Stimulated activated CD8-positive, alpha-beta memory T cell treated with anti-CD3 and anti-CD28 coated beads, Interleukin-15, amount 100 ng/mL, for 48 hours (primary cell): ENCODE data around the gene CCSER1.
"Not testable (repeated sequence)": the region's sequence is repeated elsewhere in the genome, so short reads cannot be mapped to it uniquely, and the experiment has no call there.

ENCODE experiments used
- DNase-seq, 2 donors: peaks; one replicate each; pipeline ENCODE4 v3.0.0-alpha.2; 2020; ENCODE audit warnings: low read depth in 2 of 2

CCSER1 gene

DNA sequence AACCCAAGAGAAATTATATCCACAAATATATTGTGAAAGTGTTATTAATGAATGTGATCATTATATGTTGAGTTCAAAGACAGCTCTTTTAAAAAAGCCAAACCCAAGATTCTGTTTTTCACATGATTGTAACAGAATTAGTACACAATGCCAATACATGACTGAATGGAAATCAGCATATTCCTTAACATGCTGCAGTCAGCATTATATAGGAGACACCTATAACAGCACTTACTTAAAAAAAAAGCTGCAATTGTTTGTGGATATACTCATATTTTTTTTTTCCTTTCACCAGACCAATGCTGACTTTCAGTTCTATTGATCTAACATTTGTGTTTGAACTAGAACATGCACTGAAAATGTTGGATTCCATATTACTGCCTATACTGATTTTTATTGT is 165.2 kb downstream of the CCSER1 start:
- no peak for DNase-seq

DNA sequence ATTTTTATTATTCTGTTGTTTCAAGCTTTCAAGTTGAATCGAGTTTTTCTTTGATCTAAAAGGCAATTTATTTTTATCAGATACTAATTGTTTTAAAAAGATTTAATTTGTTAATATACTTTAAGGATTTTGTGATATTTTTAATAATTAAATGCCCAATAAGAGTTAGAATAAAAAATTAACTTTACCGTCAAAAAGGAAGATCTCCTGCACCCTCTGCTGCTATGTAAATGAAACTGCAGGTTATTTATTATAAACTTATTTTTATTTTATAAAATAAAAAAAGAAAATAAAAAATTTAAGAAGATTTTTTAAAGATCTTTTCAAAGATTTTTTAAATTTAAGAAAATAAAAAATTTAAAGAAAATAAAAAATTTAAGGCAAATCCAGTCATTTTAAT is 166.1 kb downstream of the CCSER1 start:
- DNase-seq, result no peak

DNA sequence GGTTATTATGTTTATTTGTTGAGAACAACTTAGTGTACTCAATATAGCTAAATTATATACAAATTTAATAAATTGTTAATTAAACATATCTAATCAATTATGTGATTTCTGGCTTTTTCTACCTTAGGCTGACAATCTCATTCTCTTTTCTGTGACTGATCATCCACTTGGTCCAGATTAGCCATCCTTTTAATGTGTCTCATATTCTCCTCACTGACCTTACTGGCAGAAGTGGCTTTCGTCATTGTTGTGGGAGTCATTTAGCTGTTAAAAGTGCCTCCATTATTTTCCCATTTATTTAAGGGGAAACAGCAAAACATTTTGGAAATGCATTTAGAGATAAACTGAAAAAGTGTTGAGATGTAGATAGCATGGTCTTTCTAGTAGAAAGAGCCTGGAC is 172.2 kb downstream of the CCSER1 start:
- no peak for DNase-seq

DNA sequence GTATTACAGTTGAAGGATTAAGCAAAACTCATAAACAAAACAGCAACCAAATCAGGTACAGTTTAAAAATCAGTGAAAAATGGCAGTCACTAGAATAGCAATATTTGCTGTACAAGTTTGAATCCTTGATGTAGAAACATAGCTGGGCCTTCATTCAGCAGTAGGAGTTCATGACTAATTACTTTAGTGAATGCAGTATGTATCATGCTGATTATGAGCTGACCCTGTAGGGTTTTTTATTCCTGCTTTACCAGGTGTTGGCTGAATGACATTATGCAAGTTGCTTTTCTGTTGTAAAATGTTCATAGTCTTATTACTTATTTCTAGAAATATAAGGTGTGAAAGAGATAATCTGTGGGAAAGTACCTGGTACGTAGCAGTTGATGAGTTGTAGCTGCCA is 179.6 kb downstream of the CCSER1 start:
- no peak for DNase-seq

DNA sequence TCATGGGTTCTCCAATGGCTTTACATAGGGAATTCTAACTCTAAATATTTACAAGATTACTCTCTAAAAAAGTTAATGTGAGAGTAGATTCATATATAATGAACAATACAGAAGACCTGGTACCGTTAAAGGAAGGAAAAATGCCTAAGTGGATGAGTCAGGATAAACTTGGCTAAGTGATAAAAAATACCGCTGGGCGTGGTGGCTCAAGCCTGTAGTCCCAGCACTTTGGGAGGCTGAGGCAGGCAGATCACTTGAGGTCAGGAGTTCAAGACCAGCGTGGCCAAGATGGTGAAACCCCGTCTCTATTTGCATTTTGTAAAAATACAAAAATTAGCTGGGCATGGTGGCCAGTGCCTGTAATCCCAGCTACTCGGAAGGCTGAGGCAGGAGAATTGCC is 189.9 kb downstream of the CCSER1 start:
- not testable (repeated sequence) for DNase-seq

DNA sequence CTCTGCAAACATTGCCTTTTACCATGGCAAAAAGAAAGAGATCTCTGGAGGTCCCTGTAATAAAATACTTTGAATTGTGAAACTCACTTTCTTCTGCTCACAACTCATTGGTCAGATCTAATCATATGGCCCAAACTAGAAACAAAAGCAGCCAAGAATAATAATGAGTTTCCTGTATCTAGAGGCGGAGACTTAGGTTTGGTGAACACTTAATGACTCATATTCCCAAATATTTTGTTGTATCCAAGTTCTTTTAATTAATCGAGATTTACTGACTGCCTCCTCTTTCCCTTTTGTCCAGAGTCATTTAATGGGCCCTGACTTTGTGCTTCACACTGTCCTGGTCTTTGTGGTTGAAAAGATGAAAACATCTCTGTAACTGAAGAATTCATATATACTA is 190.6 kb downstream of the CCSER1 start:
- DNase-seq, result no peak

DNA sequence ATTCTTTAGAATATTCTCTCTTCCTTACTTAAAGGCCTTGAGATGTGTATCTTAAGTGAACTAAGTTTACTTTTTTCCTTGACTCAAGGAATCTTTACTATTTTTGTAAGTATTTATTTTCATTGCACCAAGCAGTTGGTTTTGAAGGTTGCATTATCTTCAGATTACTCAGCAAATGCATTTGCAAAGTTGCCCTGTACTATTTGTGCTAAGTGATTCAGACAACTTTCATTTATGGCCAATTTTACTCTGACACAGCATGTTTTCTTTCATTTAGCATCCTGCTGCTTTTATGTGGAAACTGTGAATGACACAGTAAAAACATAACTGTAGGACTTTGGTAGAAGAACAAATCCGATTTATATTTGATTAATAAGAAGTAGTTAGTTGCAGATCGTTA is 191.0 kb downstream of the CCSER1 start:
- no peak for DNase-seq

DNA sequence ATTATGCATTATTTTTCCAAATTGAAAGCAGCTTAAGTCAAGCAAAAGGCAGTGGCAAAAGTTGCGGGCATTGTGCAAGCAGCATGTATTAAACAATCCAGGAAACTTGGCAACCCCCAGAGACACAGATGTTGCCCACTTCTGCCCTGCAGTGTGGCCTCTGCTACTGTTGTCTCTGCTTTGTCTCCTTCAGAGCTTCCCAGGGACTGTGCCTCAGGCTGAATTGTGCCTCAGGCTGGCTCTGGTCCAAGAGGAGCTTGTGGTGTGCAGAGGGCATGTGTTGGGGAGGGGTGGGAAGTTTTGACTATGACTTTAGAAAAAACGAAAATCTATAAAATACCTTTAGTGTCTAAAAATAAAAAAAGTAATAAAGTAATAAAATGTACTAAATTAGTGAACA is 201.4 kb downstream of the CCSER1 start:
- DNase-seq, result no peak

DNA sequence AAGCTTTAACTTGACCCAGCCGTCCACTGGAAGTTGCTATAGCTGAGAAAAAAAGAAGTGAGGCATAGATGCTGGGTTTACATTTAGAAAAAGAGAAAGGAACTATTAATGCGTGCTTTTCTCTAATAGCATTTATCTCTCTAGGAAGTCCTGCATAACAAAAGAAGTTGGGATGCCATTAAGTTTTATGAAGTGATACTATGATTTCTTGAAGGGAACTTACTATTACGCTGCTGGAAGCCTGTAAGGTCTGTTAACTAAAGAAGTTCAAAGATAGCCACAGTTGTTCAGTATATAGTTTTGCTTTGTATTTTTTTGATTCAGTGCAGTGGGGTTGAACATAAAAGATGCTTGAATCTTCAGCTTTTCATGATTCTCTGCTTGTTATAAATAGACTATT is 203.4 kb downstream of the CCSER1 start:
- no peak for DNase-seq

DNA sequence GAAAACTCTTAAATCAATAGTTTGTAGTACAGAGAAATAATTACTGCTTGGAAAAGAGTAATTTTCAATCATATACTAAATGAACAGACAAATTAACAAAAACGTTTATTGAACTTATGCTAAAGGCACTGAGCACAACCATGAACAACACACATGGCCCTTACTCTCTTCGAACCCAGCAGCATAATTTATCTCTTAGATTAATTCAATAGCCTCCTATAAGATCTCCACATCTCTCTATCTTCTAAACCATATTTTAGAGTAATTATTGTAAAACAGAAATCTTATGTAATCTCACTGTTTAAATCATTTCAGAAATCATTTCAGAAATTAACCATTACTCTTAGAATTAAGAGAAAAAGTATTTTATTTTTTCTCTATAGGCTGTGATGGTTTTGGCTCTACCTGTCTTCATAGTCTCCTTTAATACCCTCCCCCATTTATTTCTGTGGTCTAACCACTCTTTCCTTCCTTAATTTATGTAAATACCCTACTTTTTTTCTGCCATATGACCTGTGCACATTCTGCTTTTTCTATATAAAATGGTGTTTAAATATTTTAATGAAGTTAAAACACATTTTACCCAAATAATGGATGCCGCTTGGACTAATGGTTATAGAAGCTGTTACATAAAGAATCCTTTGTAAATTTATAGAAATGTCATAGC is 218.5 kb downstream of the CCSER1 start:
- no peak for DNase-seq

DNA sequence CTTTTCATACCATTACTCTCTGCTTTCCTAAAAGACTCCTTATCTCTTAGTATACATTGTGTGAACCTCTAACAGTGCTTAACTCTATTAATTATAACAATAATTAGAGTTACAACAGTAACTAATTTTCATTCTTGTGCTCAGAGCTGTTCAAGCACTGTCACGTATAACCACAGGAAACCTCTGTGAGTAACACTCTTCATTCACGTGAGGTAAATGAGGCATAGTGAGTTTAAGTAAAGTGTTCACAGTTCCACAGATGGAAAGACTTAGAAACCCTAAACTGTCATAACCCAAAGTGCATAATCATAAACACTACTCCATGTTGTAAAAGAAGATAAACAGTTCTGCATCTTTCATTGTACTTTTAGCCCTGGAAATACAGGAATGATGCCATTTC is 222.4 kb downstream of the CCSER1 start:
- DNase-seq, result no peak

DNA sequence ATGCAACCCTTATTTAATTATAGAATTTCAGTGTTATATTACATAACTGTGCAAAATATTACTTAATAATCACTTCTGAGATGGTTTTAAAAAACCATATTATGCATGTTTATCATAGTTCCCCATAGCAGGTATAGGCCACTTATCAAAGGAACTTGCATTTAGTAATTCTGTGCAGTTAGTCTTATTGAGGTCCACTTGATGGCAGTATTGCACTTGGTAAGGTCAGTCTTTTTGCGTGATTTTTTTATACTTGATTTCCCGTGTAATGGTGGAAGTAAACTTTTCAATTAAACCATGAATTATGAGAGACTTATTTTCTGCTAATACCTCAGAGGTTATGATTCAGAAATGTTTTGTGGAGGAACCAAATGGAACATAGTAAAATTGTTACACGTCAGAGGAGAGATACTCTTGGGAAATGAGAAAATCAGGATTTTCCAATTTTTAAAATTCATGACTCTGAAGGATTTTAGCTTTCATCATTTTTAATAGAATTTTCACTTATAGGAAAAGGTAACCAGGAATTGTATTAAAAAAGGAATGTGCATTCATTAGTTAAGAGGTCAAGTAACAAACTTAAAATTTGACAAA is 230.0 kb downstream of the CCSER1 start:
- no peak for DNase-seq

DNA sequence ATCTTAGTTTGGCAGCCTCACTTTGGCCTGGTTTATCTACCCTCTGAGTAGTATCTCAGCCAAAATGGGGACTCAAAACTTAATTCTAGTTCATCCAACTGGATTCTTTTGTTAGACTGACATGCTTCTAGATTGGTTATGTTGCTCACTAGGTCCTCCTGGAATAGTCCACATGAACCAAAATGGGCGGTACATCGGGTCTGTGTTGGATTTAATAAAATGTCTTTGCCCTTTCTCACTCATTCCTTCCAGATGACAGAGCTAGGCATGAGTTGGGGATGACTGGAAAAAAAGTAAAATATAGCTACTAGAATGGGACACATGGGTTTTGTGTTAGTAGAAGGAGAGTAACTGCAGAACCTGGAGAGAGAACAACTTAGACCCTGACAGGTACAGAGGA is 247.9 kb downstream of the CCSER1 start:
- DNase-seq, result no peak

DNA sequence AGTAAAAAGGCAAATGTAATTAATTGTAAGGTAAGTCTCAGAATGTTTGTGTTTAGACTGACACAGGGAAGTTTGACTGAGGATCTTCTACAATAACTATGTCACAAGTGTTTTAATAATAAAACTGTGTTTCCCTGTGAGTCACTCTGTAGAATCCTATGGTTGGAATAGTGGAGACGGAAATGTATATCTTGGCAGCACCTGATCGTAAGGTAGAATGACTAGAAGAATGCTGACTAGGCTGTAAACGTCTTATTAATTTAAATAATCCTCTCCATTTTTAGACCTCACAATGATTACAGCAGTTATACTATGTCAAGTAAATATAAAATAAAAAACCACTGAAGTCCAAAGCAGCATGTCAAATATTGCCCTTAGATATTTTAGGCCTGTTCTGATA is 266.0 kb downstream of the CCSER1 start:
- no peak for DNase-seq

DNA sequence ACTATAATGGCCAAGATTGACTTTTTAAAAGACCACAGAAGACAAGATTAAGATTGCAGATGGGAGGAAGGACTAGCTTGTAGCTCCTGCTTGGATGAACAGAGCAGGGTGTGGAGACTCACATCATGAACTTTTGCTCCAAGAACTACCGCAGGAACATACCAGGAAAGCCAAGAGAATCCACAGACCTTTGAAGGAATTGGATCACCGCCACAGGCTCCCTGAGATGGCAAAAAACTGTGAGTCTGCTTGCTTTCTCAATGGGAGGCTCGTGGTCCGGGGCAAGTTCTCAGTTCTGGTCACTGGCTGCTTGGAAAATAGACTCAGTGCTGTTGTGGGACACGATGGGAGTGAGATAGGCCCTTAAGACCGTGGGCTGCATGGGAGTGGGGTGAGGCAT is 276.6 kb downstream of the CCSER1 start:
- DNase-seq, result no peak

DNA sequence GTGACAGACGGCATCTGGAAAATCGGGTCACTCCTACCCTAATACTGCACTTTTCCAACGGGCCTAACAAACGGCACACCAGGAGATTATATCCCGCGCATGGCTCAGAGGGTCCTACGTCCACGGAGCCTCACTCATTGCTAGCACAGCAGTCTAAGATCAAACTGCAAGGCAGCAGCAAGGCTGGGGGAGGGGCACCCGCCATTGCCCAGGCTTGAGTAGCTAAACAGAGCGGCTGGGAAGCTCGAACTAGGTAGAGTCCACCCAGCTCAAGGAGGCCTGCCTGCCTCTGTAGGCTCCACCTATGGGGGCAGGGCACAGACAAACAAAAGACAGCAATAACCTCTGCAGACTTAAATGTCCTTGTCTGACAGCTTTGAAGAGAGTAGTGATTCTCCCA is 280.7 kb downstream of the CCSER1 start:
- not testable (repeated sequence) for DNase-seq

DNA sequence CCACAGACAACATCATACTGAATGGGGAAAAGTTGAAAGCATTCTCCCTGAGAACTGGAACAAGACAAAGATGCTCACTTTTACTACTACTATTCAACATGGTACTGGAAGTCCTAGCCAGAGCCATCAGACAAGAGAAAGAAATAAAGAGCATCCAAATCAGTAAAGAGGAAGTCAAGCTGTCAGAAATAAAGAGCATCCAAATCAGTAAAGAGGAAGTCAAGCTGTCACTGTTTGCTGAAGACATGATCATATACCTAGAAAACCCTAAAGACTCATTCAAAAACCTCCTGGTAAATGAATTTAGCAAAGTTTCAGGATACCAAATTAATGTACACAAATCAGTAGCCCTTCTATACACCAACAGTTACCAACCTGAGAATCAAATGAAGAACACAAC is 285.6 kb downstream of the CCSER1 start:
- not testable (repeated sequence) for DNase-seq

DNA sequence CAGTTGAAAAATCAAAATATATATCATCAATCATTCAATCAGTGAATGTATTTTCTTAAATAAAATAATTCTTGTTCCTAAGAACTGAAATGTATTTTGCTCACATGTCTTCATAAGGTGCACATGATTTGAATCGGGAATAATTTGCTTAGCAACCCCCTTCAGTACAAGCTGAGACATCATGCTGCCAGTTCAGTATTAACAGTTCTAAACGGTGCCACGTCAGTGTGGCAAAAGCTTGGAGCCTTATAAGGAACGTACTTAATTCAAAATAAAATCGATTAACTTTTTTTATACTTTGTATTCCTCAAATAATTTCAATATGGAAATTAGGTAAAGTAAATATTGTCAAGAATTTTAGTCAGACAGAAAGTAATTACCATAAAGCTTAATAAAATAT is 287.9 kb downstream of the CCSER1 start:
- DNase-seq, result no peak

DNA sequence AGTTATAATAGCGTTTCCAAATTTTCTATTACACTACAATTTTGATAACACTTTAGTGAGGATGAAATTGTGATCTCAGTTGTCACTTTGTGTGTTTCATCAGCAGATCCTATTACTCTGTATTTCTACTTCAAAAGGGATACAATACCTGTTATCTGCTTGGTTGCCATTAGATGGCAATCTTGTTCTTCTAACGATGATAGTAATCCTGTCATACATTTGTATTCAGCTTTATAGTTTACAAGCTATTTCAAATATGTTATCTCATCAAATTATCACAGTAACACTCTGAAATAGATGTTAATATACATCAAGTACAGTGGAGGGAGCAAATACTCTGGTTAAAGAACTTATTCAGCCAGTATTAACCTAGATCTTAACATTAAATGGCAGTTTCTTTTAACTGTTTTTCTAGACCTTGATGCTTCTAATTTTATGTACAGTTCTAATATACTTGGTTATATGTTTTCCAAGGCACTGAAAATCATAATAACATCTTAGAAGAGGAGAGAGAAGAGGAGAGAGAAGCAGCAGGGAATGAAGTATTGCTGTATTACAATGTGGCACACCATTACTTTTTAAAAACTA is 292.0 kb downstream of the CCSER1 start:
- DNase-seq, result no peak

DNA sequence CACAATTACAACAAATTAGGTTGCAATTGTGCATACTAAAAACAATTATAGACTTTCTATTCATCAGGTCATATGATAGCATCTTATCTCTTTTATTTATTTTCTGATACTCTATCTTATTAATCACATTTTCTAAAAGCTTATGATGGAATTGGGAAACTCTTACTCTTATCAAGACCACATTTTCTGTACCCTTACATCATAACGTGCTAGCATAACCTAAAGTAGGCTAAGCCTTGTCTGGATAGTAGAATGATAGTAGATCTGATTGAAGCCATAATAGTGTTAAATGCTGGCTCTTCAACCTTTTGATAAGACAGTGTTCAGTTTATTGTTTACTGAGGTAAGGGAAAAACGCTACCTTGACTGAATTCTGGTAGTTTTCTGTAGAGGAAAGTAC is 294.0 kb downstream of the CCSER1 start:
- DNase-seq, result no peak

DNA sequence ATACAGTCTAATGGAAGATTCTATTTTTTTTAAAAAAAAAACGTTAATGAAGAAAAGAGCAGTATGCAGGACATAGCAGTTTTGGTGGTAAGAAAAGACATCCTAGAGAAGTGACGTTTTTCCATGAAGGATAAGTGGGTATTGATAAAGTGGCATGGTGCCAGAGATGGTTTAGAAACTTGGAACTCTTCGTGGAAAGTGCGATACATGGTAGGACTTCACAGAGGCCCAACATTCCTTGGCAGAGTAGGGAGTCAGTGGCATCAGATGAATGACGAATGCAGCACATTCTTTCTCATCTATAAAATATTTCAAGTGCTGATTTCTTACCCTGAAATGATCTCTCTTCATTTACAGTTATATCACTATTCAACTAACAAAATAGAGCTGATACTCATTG is 298.7 kb downstream of the CCSER1 start:
- DNase-seq, result no peak

DNA sequence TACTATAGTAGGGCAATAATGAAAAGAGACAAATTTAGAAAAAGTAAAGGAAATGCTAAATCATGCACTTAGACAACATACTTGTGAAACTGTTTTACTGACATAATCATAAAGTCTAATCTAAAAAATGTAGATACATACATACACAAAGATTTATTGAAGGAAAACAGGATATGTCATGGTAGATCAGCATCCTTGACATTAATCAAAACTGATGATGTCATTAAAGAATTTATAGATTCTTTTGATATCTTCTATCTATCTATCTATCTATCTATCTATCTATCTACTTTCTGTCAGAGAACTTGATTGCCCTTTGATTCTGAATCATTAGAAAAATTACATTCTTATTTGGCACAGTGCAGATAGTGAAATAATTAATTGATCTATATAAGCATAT is 311.3 kb downstream of the CCSER1 start:
- no peak for DNase-seq

DNA sequence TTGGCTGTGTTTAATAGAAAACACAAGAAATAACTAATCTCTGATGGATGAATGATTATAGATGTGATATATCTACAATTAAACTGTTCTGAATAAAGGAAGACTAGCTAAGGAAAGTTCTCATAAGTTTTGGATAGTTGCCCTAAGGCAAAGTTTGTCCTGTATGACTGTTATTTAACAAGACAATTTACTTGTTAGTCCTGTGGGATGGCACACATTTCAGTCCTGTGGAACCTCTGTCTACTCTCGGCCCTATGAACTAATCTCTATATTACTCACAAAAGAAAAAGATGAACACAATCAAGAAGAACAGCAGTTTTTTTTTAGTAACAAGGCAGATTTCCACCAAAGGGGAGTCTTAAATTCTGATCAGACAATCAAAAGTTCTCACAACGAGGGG is 314.6 kb downstream of the CCSER1 start:
- no peak for DNase-seq

DNA sequence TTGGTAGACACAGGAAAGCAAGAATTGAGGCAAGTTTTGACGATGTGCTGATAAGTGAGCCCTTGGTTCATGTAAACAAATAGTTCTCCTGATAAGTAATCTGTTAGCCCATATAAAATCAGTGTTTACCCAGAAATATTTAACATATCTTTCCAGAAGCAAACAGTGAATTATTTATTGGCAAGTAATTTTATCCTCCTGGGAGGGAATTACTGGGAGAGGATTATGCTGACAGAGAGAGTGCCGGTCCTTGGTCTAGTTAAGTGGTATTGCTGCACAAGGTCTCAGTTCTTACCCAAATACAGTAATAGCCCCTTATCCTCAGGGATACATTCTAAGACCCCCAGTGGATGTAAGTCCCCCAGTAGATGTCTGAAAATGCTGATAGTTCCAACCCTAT is 315.4 kb downstream of the CCSER1 start:
- no peak for DNase-seq
